Esophagus muscularis mucosa (tissue), 4 donors: ENCODE measurements around the gene TLR8. TPM values are rescaled to one million over a fixed set of nuclear protein-coding genes. Genes with fewer than 3 reads are reported as not detected.

Experiments used
- DNase-seq: peaks from one replicate; pipeline ENCODE4 v3.0.0-alpha.2; 2017; ENCODE audit errors: extremely low spot score
- H3K27ac ChIP-seq, 4 donors: fragments of 200-600 bp; sonication (generic); replicated peaks in 1 of 4; 1 replicate in 3 of 4; 2 replicates in 1 of 4; pipeline ENCODE4 v1.5.1; 2016 to 2019; ENCODE audit warnings: mild to moderate bottlenecking in 1 of 4
- H3K27me3 ChIP-seq, 4 donors: fragments of 200-600 bp; sonication (generic); one replicate each; pipeline versions ENCODE4 v1.5.1 to v1.6.0; 2016 to 2019
- H3K36me3 ChIP-seq, 4 donors: fragments of 200-600 bp; sonication (generic); one replicate each; pipeline ENCODE4 v1.5.1; 2016 to 2019
- H3K4me1 ChIP-seq, 4 donors: fragments of 200-600 bp; sonication (generic); one replicate each; pipeline ENCODE4 v1.5.1; 2016 to 2019
- H3K4me3 ChIP-seq, 4 donors: fragments of 200-600 bp; sonication (generic); 1 replicate in 2 of 4; 2 replicates in 2 of 4; pipeline ENCODE4 v1.5.1; 2016 to 2019; ENCODE audit warnings: mild to moderate bottlenecking in 4 of 4, moderate library complexity in 1 of 4
- H3K9me3 ChIP-seq, 4 donors: fragments of 200-600 bp; sonication (generic); 1 replicate in 3 of 4; 2 replicates in 1 of 4; pipeline ENCODE4 v1.5.1; 2016 to 2019
- EP300 ChIP-seq: sonication (generic); formaldehyde crosslinking; IDR thresholded peaks from one replicate; pipeline ENCODE4 v1.6.1; 2017; ENCODE audit warnings: antibody characterized with exemption
- POLR2A ChIP-seq: fragments of 450-650 bp; IDR thresholded peaks from one replicate; pipeline ENCODE4 v1.6.1; 2017; ENCODE audit warnings: antibody characterized with exemption, moderate library complexity, mild to moderate bottlenecking, low read depth
- POLR2AphosphoS5 ChIP-seq, 2 donors: sonication (generic); formaldehyde crosslinking; IDR thresholded peaks; one replicate each; pipeline ENCODE4 v1.6.1; 2017; ENCODE audit warnings: antibody characterized with exemption in 2 of 2
- WGBS: methylation state at CpG from one replicate; pipeline ENCODE4 v1.1.5; 2018; 5-methylcytosine and 5-hydroxymethylcytosine counted together
- intact Hi-C: fragments of 100-400 bp; cut with DNase I; formaldehyde crosslinking; loops from one replicate; pipeline ENCODE4 v1.15.1; 2023
- total RNA-seq, 4 donors: library from RNA; depleted of rRNA; stranded (reverse); fragments of >200 nt; gene quantifications; one replicate each; pipeline versions ENCODE4 v1.1.0 to v1.2.1, GENCODE V29; 2016
- TF ChIP-seq, protein P1 (sequence below), 3 experiments: fragments of 200-600 bp in 2 of 3; fragments of 450-650 bp in 1 of 3; sonication (generic) in 2 of 3; IDR thresholded peaks; one replicate each; pipeline ENCODE4 v1.5.1; 2017 to 2019; ENCODE audit warnings: antibody characterized with exemption in 3 of 3, mild to moderate bottlenecking in 2 of 3, moderate library complexity in 1 of 3

TLR8 gene
- total RNA-seq, 4 donors from 2014 or later: 0.34 to 4.3 (median 1.8) TPM

DNA sequence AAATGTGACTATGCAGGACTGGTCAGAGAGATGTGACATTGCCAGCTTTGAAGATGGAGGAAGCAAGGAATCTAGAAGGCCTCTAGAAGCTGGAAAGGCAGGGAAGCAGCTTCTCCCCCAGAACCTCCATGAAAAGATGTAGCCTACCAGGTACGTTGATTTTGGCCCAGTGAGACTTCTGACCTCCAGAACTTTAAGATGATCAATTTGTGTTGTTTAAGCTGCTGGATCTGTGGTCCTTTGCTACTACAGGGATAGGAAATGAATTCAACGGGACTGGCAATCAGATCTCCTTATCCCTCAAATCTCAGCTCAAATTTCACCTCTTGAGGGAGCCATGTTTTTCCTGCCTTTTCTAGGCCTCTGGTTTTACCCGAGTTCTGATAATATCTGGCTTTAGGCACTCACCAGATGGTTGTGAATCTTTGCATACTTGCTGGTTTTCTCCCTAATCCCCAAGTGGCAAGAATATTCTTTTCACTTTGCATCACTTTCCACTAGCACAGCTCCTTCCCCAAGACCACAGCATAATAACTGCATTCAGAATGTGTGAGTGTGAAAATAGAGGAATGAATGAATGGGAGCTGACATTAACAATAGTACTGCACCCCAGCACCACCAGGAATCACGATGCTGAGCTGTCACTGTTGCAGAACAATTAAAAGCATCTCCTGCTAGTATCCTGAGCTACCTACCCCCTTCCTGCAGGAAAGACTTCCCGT, 42.9 kb downstream of the TLR8 start:
- Histone ChIP-seq H3K9me3 (no peaks in the 10 kb centered on the region), H3K27ac (peak overlapping the region; percentile 78 to 82 (median 80)), H3K4me1 (peaks cover 14 to 31% (median 17%) of the 10 kb centered on the region in 4 donors), H3K4me3 (peak overlapping the region in 3 of 4 donors; percentile 15 to 30 (median 22)), H3K27me3 (no peaks in the 10 kb centered on the region), H3K36me3 (no peaks in the 10 kb centered on the region)
- intact Hi-C loops: loop anchor here (10.0 kb wide), 1 partner anchor 695 kb away; no protein-coding TSS in a partner anchor
- TF ChIP-seq POLR2AphosphoS5 (IDR thresholded peaks at IDR 0.05) (no peak), EP300 (no peak), POLR2A (no peak)
- TF ChIP-seq, protein P1, sequence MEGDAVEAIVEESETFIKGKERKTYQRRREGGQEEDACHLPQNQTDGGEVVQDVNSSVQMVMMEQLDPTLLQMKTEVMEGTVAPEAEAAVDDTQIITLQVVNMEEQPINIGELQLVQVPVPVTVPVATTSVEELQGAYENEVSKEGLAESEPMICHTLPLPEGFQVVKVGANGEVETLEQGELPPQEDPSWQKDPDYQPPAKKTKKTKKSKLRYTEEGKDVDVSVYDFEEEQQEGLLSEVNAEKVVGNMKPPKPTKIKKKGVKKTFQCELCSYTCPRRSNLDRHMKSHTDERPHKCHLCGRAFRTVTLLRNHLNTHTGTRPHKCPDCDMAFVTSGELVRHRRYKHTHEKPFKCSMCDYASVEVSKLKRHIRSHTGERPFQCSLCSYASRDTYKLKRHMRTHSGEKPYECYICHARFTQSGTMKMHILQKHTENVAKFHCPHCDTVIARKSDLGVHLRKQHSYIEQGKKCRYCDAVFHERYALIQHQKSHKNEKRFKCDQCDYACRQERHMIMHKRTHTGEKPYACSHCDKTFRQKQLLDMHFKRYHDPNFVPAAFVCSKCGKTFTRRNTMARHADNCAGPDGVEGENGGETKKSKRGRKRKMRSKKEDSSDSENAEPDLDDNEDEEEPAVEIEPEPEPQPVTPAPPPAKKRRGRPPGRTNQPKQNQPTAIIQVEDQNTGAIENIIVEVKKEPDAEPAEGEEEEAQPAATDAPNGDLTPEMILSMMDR (IDR thresholded peaks at IDR 0.05): no peak
- no peak for DNase-seq
- WGBS: 61% methylated on average over 5 of the region's 5 CpGs

DNA sequence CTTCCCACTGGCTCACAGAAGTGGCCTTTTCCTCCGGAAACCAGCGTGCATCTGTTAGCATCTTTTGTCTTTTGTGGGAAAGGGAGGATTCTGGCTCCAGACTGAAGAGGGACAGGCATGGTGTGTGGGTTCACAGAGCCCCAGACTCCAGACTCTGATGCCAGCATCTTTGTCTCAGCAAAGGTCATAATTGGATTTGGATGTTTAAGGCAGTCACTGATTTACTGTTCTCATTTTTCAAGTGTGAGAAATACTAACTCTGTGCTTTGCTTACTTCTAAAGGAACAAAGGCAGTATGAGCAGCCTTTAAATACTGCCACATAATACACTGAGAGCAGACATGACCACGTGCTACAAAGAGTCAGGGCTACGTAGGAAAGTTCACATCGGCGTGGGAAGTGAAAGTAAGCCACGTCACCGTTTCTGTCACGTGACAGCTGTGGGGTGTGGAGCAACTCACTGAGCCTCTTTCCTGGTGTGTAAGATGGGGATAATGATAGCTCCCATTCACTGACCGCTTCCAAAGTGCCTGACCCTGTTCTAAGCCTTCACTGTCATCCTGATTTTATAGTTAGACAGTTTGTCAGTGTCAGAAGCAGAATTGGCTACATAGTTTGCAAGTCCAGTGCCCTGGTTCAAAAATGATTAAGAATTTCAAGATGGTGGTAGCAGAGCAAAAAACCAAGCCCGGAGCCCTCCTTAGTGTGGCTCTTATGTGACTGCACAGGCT, 43.7 kb downstream of the TLR8 start:
- no peak for DNase-seq
- TF ChIP-seq POLR2A (no peak), POLR2AphosphoS5 (IDR thresholded peaks at IDR 0.05) (peak; percentile 67 to 84)
- TF ChIP-seq, protein P1 (IDR thresholded peaks at IDR 0.05): no peak
- Histone ChIP-seq H3K27ac (peak overlapping the region; percentile 78 to 82 (median 80)), H3K36me3 (no peaks in the 10 kb centered on the region), H3K9me3 (no peaks in the 10 kb centered on the region), H3K4me3 (peak overlapping the region; percentile 7 to 30 (median 18)), H3K4me1 (peaks cover 14 to 31% (median 17%) of the 10 kb centered on the region in 4 donors), H3K27me3 (no peaks in the 10 kb centered on the region)
- intact Hi-C loops: loop anchor here (10.0 kb wide), 1 partner anchor 695 kb away; no protein-coding TSS in a partner anchor
- WGBS: 63% methylated on average over 11 of the region's 11 CpGs

DNA sequence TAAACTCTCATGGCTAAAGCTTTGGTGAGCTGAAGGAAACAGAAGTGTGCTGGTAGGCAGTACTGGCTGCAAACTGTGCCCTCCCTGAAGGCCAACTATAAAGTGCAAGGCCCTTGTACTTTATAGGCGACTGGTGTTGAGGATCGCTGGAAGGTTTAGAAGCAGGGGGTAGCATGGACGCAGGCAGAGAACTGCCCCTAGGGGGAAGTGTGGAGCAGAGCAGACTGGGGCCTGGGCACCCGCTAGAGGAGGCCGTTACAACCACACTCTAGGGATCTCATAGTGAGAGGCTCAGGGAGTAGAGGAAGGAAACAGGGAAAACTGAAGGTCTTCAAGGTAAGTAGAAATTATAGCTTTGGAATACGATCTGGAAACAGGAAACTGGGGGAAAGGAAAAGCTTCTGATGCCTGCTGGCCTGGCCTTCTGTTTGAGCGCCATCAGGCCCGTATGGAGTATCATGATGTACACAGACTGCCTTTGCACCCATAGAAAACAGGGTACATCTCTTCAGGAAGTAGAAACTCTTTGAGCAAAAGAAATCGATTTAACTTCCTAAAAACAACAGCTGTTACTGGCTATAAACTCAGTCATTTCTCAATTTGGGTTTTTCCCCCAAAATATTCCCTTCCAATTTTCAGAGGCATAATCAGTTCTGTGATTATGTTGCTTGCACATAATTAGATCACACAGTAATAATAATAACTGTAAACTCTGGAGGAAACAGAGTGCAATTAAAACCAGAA, 44.6 kb downstream of the TLR8 start:
- Histone ChIP-seq H3K4me1 (peaks cover 16 to 38% (median 21%) of the 10 kb centered on the region in 4 donors), H3K27ac (peak overlapping the region; percentile 78 to 82 (median 80)), H3K27me3 (no peaks in the 10 kb centered on the region), H3K36me3 (no peaks in the 10 kb centered on the region), H3K4me3 (no peak overlapping the region), H3K9me3 (no peaks in the 10 kb centered on the region)
- TF ChIP-seq POLR2A: no peak
- TF ChIP-seq, protein P1 (IDR thresholded peaks at IDR 0.05): peak in 2 of 3 experiments; percentile 8 to 20
- 54% methylated on average over 9 of the region's 9 CpGs for WGBS
- DNase-seq: no peak
- intact Hi-C loops: no loop called here

DNA sequence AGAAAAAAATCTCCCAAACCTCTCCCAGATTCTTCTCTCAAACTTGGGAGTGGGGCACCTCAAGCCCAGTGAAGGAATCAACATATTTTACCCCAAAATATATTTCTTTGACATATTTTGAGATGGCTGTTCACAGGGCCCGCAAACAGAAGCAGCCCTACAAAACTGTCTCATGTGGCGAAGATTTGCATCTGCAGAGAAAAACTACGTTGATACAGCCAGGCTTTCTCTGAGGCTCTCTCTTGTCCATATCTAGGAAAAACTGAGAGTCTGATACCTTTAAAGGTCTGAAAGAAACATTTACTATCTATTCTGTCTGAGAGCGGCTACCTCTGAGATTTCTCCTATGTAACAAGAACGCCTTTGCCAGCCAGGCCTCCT, 45.2 kb downstream of the TLR8 start:
- TF ChIP-seq, protein P1 (IDR thresholded peaks at IDR 0.05): no peak
- no peak for TF ChIP-seq POLR2AphosphoS5 (IDR thresholded peaks at IDR 0.05)
- no peak for TF ChIP-seq POLR2A
- TF ChIP-seq EP300: no peak
- intact Hi-C loops: no loop called here
- Histone ChIP-seq H3K9me3 (no peaks in the 10 kb centered on the region), H3K27ac (no peak overlapping the region), H3K36me3 (no peaks in the 10 kb centered on the region), H3K27me3 (no peaks in the 10 kb centered on the region), H3K4me1 (peaks cover 22 to 43% (median 25%) of the 10 kb centered on the region in 4 donors), H3K4me3 (no peak overlapping the region)
- WGBS: 87% methylated on average over 5 of the region's 5 CpGs
- no peak for DNase-seq
